ENCODE measurements around the gene ASB10.

DNA sequence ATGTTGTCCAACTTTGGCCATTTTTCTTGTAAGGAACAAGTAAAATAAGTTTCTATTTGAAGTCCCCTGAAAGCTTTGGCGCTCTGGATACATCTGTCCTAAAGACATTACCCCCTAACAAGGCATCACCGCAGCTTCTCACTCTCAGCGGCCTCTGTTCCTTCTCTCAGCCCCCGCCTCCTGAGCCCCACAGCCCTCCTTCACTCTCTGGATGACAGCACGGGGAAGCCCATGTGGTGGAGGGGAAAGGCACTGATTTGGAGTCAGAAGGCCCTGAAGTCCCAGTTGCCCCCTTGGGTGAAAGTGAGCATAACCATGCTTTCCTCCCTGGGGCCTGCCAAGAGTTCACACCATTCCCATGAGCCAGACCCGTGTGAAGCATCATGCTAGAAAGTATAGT, 18.7 kb upstream of the ASB10 start:
- TF ChIP-seq POLR2A (IDR thresholded peaks at IDR 0.05) (no peak), CTCF (IDR thresholded peaks at IDR 0.05) (no peak)
